ENCODE data around the gene DDX20.
"Not testable (repeated sequence)": the region's sequence is repeated elsewhere in the genome, so short reads cannot be mapped to it uniquely, and the experiment has no call there.

The DDX20 gene

GRCh38 chr1:111792249-111792648 lies 36.5 kb downstream of the DDX20 start:
- DNase-seq (ENCODE audit: low spot score) = no peak

GRCh38 chr1:111793923-111794322 lies 38.2 kb downstream of the DDX20 start:
- no peak for DNase-seq (ENCODE audit: low spot score)

GRCh38 chr1:111795401-111795800 lies 39.7 kb downstream of the DDX20 start:
- DNase-seq (ENCODE audit: low spot score) = no peak

GRCh38 chr1:111798580-111798979 lies 42.9 kb downstream of the DDX20 start:
- no peak for DNase-seq (ENCODE audit: low spot score)

- DNase-seq (ENCODE audit: low spot score) = not testable (repeated sequence)
Measured at GRCh38 chr1:111799722-111800121, 44.0 kb downstream of the DDX20 start.

- no peak for DNase-seq (ENCODE audit: low spot score)
Measured at GRCh38 chr1:111801071-111801850, 45.6 kb downstream of the DDX20 start.

GRCh38 chr1:111802110-111802509 lies 46.4 kb downstream of the DDX20 start:
- no peak for DNase-seq (ENCODE audit: low spot score)

GRCh38 chr1:111802984-111803383 lies 47.3 kb downstream of the DDX20 start:
- DNase-seq (ENCODE audit: low spot score) = no peak

GRCh38 chr1:111803951-111804350 lies 48.2 kb downstream of the DDX20 start:
- no peak for DNase-seq (ENCODE audit: low spot score)

- DNase-seq (ENCODE audit: low spot score) = no peak
Measured at GRCh38 chr1:111804776-111805175, 49.1 kb downstream of the DDX20 start.

GRCh38 chr1:111805251-111805650 lies 49.5 kb downstream of the DDX20 start:
- no peak for DNase-seq (ENCODE audit: low spot score)

GRCh38 chr1:111811891-111812290 lies 56.2 kb downstream of the DDX20 start:
- DNase-seq (ENCODE audit: low spot score) = no peak

- DNase-seq (ENCODE audit: low spot score) = no peak
Measured at GRCh38 chr1:111812306-111812705, 56.6 kb downstream of the DDX20 start.

GRCh38 chr1:111813440-111814304 lies 58.0 kb downstream of the DDX20 start:
- no peak for DNase-seq (ENCODE audit: low spot score)

GRCh38 chr1:111814305-111814628 lies 58.6 kb downstream of the DDX20 start:
- DNase-seq (ENCODE audit: low spot score) = no peak

GRCh38 chr1:111814642-111815041 lies 58.9 kb downstream of the DDX20 start:
- DNase-seq (ENCODE audit: low spot score) = no peak
